ENCODE data around the gene KCNMA1. TPM values are rescaled to one million over a fixed set of nuclear protein-coding genes. Genes with fewer than 3 reads are reported as not detected.

KCNMA1 gene
- polyA plus RNA-seq, 1 donor = 19.6 TPM

- Histone ChIP-seq H3K4me1 (ENCODE audit: control insufficient read depth, insufficient read depth, low read length) (no peaks in the 10 kb centered on the region), H3K4me3 (ENCODE audit: low read length) (no peak overlapping the region), H3K36me3 (ENCODE audit: control insufficient read depth, insufficient read depth, low read length) (no peaks in the 10 kb centered on the region), H3K27ac (ENCODE audit: low read length) (no peak overlapping the region), H3K27me3 (ENCODE audit: control insufficient read depth, insufficient read depth, low read length) (peaks cover 4% of the 10 kb centered on the region), H3K9me3 (ENCODE audit: control insufficient read depth, low read depth, low read length) (no peaks in the 10 kb centered on the region)
- WGBS (ENCODE audit: insufficient coverage, low lambda C conversion rate) = no CpG with 5 or more reads among the region's 2 CpGs
- DNase-seq = no peak
Measured at GRCh38 chr10:77266242-77266641, 371.4 kb downstream of the KCNMA1 start.

GRCh38 chr10:77264527-77264926 lies 373.1 kb downstream of the KCNMA1 start:
- Histone ChIP-seq H3K9me3 (ENCODE audit: control insufficient read depth, low read depth, low read length) (no peaks in the 10 kb centered on the region), H3K27me3 (ENCODE audit: control insufficient read depth, insufficient read depth, low read length) (peaks cover 4% of the 10 kb centered on the region), H3K27ac (ENCODE audit: low read length) (no peak overlapping the region), H3K36me3 (ENCODE audit: control insufficient read depth, insufficient read depth, low read length) (no peaks in the 10 kb centered on the region), H3K4me1 (ENCODE audit: control insufficient read depth, insufficient read depth, low read length) (no peaks in the 10 kb centered on the region), H3K4me3 (ENCODE audit: low read length) (no peak overlapping the region)
- no peak for DNase-seq
- 85% methylated on average over 3 of the region's 3 CpGs for WGBS (ENCODE audit: insufficient coverage, low lambda C conversion rate)

GRCh38 chr10:77264107-77264506 lies 373.5 kb downstream of the KCNMA1 start:
- Histone ChIP-seq H3K36me3 (ENCODE audit: control insufficient read depth, insufficient read depth, low read length) (no peaks in the 10 kb centered on the region), H3K4me1 (ENCODE audit: control insufficient read depth, insufficient read depth, low read length) (no peaks in the 10 kb centered on the region), H3K27me3 (ENCODE audit: control insufficient read depth, insufficient read depth, low read length) (peaks cover 4% of the 10 kb centered on the region), H3K4me3 (ENCODE audit: low read length) (no peak overlapping the region), H3K9me3 (ENCODE audit: control insufficient read depth, low read depth, low read length) (no peaks in the 10 kb centered on the region), H3K27ac (ENCODE audit: low read length) (no peak overlapping the region)
- WGBS (ENCODE audit: insufficient coverage, low lambda C conversion rate) = no CpG with 5 or more reads among the region's 4 CpGs
- no peak for DNase-seq

GRCh38 chr10:77263700-77264099 lies 373.9 kb downstream of the KCNMA1 start:
- no peaks in the 10 kb centered on the region for H3K9me3 ChIP-seq (ENCODE audit: control insufficient read depth, low read depth, low read length)
- H3K27me3 ChIP-seq (ENCODE audit: control insufficient read depth, insufficient read depth, low read length) = peaks cover 4% of the 10 kb centered on the region
- no peak overlapping the region for H3K4me3 ChIP-seq (ENCODE audit: low read length)
- H3K36me3 ChIP-seq (ENCODE audit: control insufficient read depth, insufficient read depth, low read length) = no peaks in the 10 kb centered on the region
- no peaks in the 10 kb centered on the region for H3K4me1 ChIP-seq (ENCODE audit: control insufficient read depth, insufficient read depth, low read length)
- no peak for DNase-seq
- H3K27ac ChIP-seq (ENCODE audit: low read length) = no peak overlapping the region
- WGBS (ENCODE audit: insufficient coverage, low lambda C conversion rate) = no CpG with 5 or more reads among the region's 4 CpGs

- no peaks in the 10 kb centered on the region for H3K27me3 ChIP-seq (ENCODE audit: control insufficient read depth, insufficient read depth, low read length)
- 100% methylated on average over 2 of the region's 3 CpGs for WGBS (ENCODE audit: insufficient coverage, low lambda C conversion rate)
- H3K4me3 ChIP-seq (ENCODE audit: low read length) = no peak overlapping the region
- no peaks in the 10 kb centered on the region for H3K9me3 ChIP-seq (ENCODE audit: control insufficient read depth, low read depth, low read length)
- H3K27ac ChIP-seq (ENCODE audit: low read length) = no peak overlapping the region
- H3K36me3 ChIP-seq (ENCODE audit: control insufficient read depth, insufficient read depth, low read length) = no peaks in the 10 kb centered on the region
- no peak for DNase-seq
- no peaks in the 10 kb centered on the region for H3K4me1 ChIP-seq (ENCODE audit: control insufficient read depth, insufficient read depth, low read length)
Measured at GRCh38 chr10:77261146-77261545, 376.5 kb downstream of the KCNMA1 start.

GRCh38 chr10:77259171-77259874 lies 378.3 kb downstream of the KCNMA1 start:
- Histone ChIP-seq H3K4me3 (ENCODE audit: low read length) (no peak overlapping the region), H3K27ac (ENCODE audit: low read length) (no peak overlapping the region), H3K36me3 (ENCODE audit: control insufficient read depth, insufficient read depth, low read length) (no peaks in the 10 kb centered on the region), H3K27me3 (ENCODE audit: control insufficient read depth, insufficient read depth, low read length) (no peaks in the 10 kb centered on the region), H3K9me3 (ENCODE audit: control insufficient read depth, low read depth, low read length) (no peaks in the 10 kb centered on the region), H3K4me1 (ENCODE audit: control insufficient read depth, insufficient read depth, low read length) (no peaks in the 10 kb centered on the region)
- 78% methylated on average over 1 of the region's 4 CpGs for WGBS (ENCODE audit: insufficient coverage, low lambda C conversion rate)
- no peak for DNase-seq

- H3K27me3 ChIP-seq (ENCODE audit: control insufficient read depth, insufficient read depth, low read length) = no peaks in the 10 kb centered on the region
- WGBS (ENCODE audit: insufficient coverage, low lambda C conversion rate) = 92% methylated on average over 2 of the region's 2 CpGs
- no peaks in the 10 kb centered on the region for H3K36me3 ChIP-seq (ENCODE audit: control insufficient read depth, insufficient read depth, low read length)
- DNase-seq = no peak
- H3K27ac ChIP-seq (ENCODE audit: low read length) = no peak overlapping the region
- no peaks in the 10 kb centered on the region for H3K9me3 ChIP-seq (ENCODE audit: control insufficient read depth, low read depth, low read length)
- no peak overlapping the region for H3K4me3 ChIP-seq (ENCODE audit: low read length)
- H3K4me1 ChIP-seq (ENCODE audit: control insufficient read depth, insufficient read depth, low read length) = no peaks in the 10 kb centered on the region
Measured at GRCh38 chr10:77256346-77256745, 381.3 kb downstream of the KCNMA1 start.

- Histone ChIP-seq H3K36me3 (ENCODE audit: control insufficient read depth, insufficient read depth, low read length) (no peaks in the 10 kb centered on the region), H3K4me1 (ENCODE audit: control insufficient read depth, insufficient read depth, low read length) (no peaks in the 10 kb centered on the region), H3K9me3 (ENCODE audit: control insufficient read depth, low read depth, low read length) (no peaks in the 10 kb centered on the region), H3K27me3 (ENCODE audit: control insufficient read depth, insufficient read depth, low read length) (peaks cover 6% of the 10 kb centered on the region), H3K4me3 (ENCODE audit: low read length) (no peak overlapping the region), H3K27ac (ENCODE audit: low read length) (no peak overlapping the region)
- no peak for DNase-seq
- WGBS (ENCODE audit: insufficient coverage, low lambda C conversion rate) = no CpG with 5 or more reads among the region's 4 CpGs
Measured at GRCh38 chr10:77253556-77254064, 384.0 kb downstream of the KCNMA1 start.

- Histone ChIP-seq H3K27me3 (ENCODE audit: control insufficient read depth, insufficient read depth, low read length) (peaks cover 8% of the 10 kb centered on the region), H3K36me3 (ENCODE audit: control insufficient read depth, insufficient read depth, low read length) (no peaks in the 10 kb centered on the region), H3K27ac (ENCODE audit: low read length) (no peak overlapping the region), H3K4me3 (ENCODE audit: low read length) (no peak overlapping the region), H3K9me3 (ENCODE audit: control insufficient read depth, low read depth, low read length) (no peaks in the 10 kb centered on the region), H3K4me1 (ENCODE audit: control insufficient read depth, insufficient read depth, low read length) (no peaks in the 10 kb centered on the region)
- WGBS (ENCODE audit: insufficient coverage, low lambda C conversion rate) = no CpG with 5 or more reads among the region's 1 CpG
- no peak for DNase-seq
Measured at GRCh38 chr10:77253147-77253545, 384.5 kb downstream of the KCNMA1 start.

- Histone ChIP-seq H3K27ac (ENCODE audit: low read length) (no peak overlapping the region), H3K9me3 (ENCODE audit: control insufficient read depth, low read depth, low read length) (no peaks in the 10 kb centered on the region), H3K4me3 (ENCODE audit: low read length) (no peak overlapping the region), H3K27me3 (ENCODE audit: control insufficient read depth, insufficient read depth, low read length) (peaks cover 8% of the 10 kb centered on the region), H3K4me1 (ENCODE audit: control insufficient read depth, insufficient read depth, low read length) (peaks cover 1% of the 10 kb centered on the region), H3K36me3 (ENCODE audit: control insufficient read depth, insufficient read depth, low read length) (no peaks in the 10 kb centered on the region)
- 71% methylated on average over 1 of the region's 4 CpGs for WGBS (ENCODE audit: insufficient coverage, low lambda C conversion rate)
- no peak for DNase-seq
Measured at GRCh38 chr10:77252380-77253146, 385.0 kb downstream of the KCNMA1 start.
